Muscle of leg (tissue), 11 donors: ENCODE results near the gene NPAS3. TPM values are rescaled to one million over a fixed set of nuclear protein-coding genes. Genes with fewer than 3 reads are reported as not detected.
A peak's percentile ranks its signal among the peaks of the same experiment; 100 is the strongest.

ENCODE experiments used
- DNase-seq: peaks from one replicate; pipeline ENCODE4 v3.0.0; 2013
- H3K27ac ChIP-seq: one replicate; pipeline ENCODE4 v1.5.1; 2013; ENCODE audit warnings: mild to moderate bottlenecking, low read length, control low read depth
- H3K27me3 ChIP-seq: one replicate; pipeline ENCODE4 v1.6.1; 2013; ENCODE audit warnings: low read length; ENCODE audit not compliant: control insufficient read depth, insufficient read depth
- H3K36me3 ChIP-seq: one replicate; pipeline ENCODE4 v1.6.1; 2013; ENCODE audit warnings: low read length; ENCODE audit not compliant: control insufficient read depth, insufficient read depth
- H3K4me1 ChIP-seq: one replicate; pipeline ENCODE4 v1.6.1; 2013; ENCODE audit warnings: low read length; ENCODE audit not compliant: control insufficient read depth, insufficient read depth
- H3K4me3 ChIP-seq: one replicate; pipeline ENCODE4 v1.5.1; 2013; ENCODE audit warnings: low read length, control low read depth
- H3K9me3 ChIP-seq: replicated peaks from 2 replicates; pipeline ENCODE4 v1.6.1; 2013; ENCODE audit warnings: low read depth, low read length; ENCODE audit not compliant: control insufficient read depth
- WGBS: methylation state at CpG from one replicate; pipeline ENCODE4 v1.1.5; 2013; ENCODE audit warnings: missing lambda C conversion rate; ENCODE audit not compliant: insufficient coverage; 5-methylcytosine and 5-hydroxymethylcytosine counted together
- polyA plus RNA-seq, 8 donors: library from polyadenylated mRNA; unstranded; fragments of 120-200 nt; gene quantifications; one replicate each; pipeline versions ENCODE4 v1.2.1 to v1.2.3, GENCODE V29; 2013; ENCODE audit warnings: inconsistent platforms in 1 of 8, low replicate concordance in 1 of 8; ENCODE audit not compliant: insufficient read length in 8 of 8, insufficient read depth in 1 of 8
- total RNA-seq: library from RNA; stranded (reverse); fragments of 120-200 nt; gene quantifications from one replicate; pipeline ENCODE4 v1.2.4, GENCODE V29; 2013

NPAS3 gene
- total and polyA plus RNA-seq, 9 donors: 3.4 to 7.6 (median 5.1) TPM

- Histone ChIP-seq H3K9me3 (peaks cover 16% of the 10 kb centered on the region), H3K36me3 (no peaks in the 10 kb centered on the region), H3K4me3 (no peak overlapping the region), H3K27ac (no peak overlapping the region), H3K4me1 (no peaks in the 10 kb centered on the region), H3K27me3 (no peaks in the 10 kb centered on the region)
- peak; percentile 60 for DNase-seq
- WGBS: no CpG with 5 or more reads among the region's 1 CpG
Measured at GRCh38 chr14:33042591-33042990, 103.9 kb downstream of the NPAS3 start.

- Histone ChIP-seq H3K27ac (no peak overlapping the region), H3K27me3 (no peaks in the 10 kb centered on the region), H3K36me3 (no peaks in the 10 kb centered on the region), H3K9me3 (peaks cover 16% of the 10 kb centered on the region), H3K4me1 (no peaks in the 10 kb centered on the region), H3K4me3 (no peak overlapping the region)
- WGBS: 100% methylated on average over 1 of the region's 4 CpGs
- DNase-seq: no peak
Measured at GRCh38 chr14:33045760-33046159, 107.1 kb downstream of the NPAS3 start.

GRCh38 chr14:33052943-33053342 lies 114.3 kb downstream of the NPAS3 start:
- Histone ChIP-seq H3K36me3 (no peaks in the 10 kb centered on the region), H3K4me1 (no peaks in the 10 kb centered on the region), H3K27ac (no peak overlapping the region), H3K9me3 (no peaks in the 10 kb centered on the region), H3K4me3 (no peak overlapping the region), H3K27me3 (no peaks in the 10 kb centered on the region)
- DNase-seq: no peak
- WGBS: no CpG with 5 or more reads among the region's 2 CpGs

- Histone ChIP-seq H3K4me3 (no peak overlapping the region), H3K27me3 (no peaks in the 10 kb centered on the region), H3K27ac (no peak overlapping the region), H3K36me3 (no peaks in the 10 kb centered on the region), H3K9me3 (no peaks in the 10 kb centered on the region), H3K4me1 (no peaks in the 10 kb centered on the region)
- WGBS: no CpG with 5 or more reads among the region's 4 CpGs
- DNase-seq: no peak
Measured at GRCh38 chr14:33056213-33056612, 117.5 kb downstream of the NPAS3 start.

GRCh38 chr14:33057585-33057984 lies 118.9 kb downstream of the NPAS3 start:
- Histone ChIP-seq H3K9me3 (no peaks in the 10 kb centered on the region), H3K36me3 (no peaks in the 10 kb centered on the region), H3K27me3 (no peaks in the 10 kb centered on the region), H3K4me1 (no peaks in the 10 kb centered on the region), H3K4me3 (no peak overlapping the region), H3K27ac (no peak overlapping the region)
- no peak for DNase-seq
- 100% methylated on average over 2 of the region's 4 CpGs for WGBS

- DNase-seq: no peak
- no peaks in the 10 kb centered on the region for H3K27me3 ChIP-seq
- no peak overlapping the region for H3K27ac ChIP-seq
- H3K9me3 ChIP-seq: no peaks in the 10 kb centered on the region
- no peak overlapping the region for H3K4me3 ChIP-seq
- WGBS: 76% methylated on average over 3 of the region's 6 CpGs
- H3K36me3 ChIP-seq: no peaks in the 10 kb centered on the region
- no peaks in the 10 kb centered on the region for H3K4me1 ChIP-seq
Measured at GRCh38 chr14:33061667-33062325, 123.1 kb downstream of the NPAS3 start.

GRCh38 chr14:33062476-33062875 lies 123.8 kb downstream of the NPAS3 start:
- DNase-seq: no peak
- Histone ChIP-seq H3K27me3 (no peaks in the 10 kb centered on the region), H3K4me3 (no peak overlapping the region), H3K4me1 (no peaks in the 10 kb centered on the region), H3K9me3 (no peaks in the 10 kb centered on the region), H3K36me3 (no peaks in the 10 kb centered on the region), H3K27ac (no peak overlapping the region)
- 77% methylated on average over 5 of the region's 9 CpGs for WGBS

- Histone ChIP-seq H3K4me3 (no peak overlapping the region), H3K27ac (no peak overlapping the region), H3K27me3 (no peaks in the 10 kb centered on the region), H3K36me3 (no peaks in the 10 kb centered on the region), H3K9me3 (no peaks in the 10 kb centered on the region), H3K4me1 (no peaks in the 10 kb centered on the region)
- WGBS: no CpG with 5 or more reads among the region's 2 CpGs
- no peak for DNase-seq
Measured at GRCh38 chr14:33062881-33063280, 124.2 kb downstream of the NPAS3 start.

DNA sequence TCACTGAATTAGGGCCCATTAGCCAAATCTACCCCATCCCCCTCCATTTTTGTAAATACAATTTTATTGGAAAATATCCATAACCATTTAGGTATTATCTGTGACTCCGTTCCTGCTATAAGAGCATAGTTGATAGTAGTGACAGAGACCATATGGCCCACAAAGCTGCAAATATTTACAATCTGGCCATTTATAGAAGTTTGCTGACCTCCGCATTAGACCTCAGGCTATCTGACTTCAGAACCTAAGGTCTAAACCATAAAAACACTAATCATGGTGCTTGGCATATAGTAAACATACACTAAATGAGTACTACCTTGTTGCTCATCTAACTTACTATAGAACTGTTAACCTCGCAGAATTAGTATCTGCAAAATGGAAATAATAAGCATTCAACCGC lies 124.8 kb downstream of the NPAS3 start:
- H3K36me3 ChIP-seq: no peaks in the 10 kb centered on the region
- DNase-seq: no peak
- no CpG with 5 or more reads among the region's 4 CpGs for whole genome bisulfite sequencing
- H3K27ac ChIP-seq: no peak overlapping the region
- H3K4me1 ChIP-seq: no peaks in the 10 kb centered on the region
- H3K4me3 ChIP-seq: no peak overlapping the region
- no peaks in the 10 kb centered on the region for H3K9me3 ChIP-seq
- H3K27me3 ChIP-seq: no peaks in the 10 kb centered on the region

DNA sequence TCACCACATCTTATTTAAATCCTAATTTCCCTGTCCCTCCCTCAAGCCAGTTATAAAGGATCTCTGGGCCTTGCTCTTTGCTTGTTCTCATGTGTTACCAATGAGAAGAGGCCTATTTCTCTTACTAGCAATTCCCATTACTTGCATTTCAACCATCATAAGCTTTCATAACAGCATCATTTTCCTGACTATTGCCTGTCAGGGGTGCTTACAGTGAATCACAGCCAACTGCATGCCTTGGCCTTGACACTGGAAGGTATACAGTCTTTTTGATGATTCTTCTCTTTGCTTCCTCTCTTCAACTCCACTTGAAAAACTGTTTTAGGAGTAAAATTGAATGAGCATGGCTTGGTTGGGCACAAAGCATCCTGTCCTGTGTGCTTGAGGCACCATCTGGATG lies 127.0 kb downstream of the NPAS3 start:
- no peaks in the 10 kb centered on the region for H3K36me3 ChIP-seq
- H3K27me3 ChIP-seq: no peaks in the 10 kb centered on the region
- H3K4me3 ChIP-seq: no peak overlapping the region
- no peaks in the 10 kb centered on the region for H3K9me3 ChIP-seq
- no peaks in the 10 kb centered on the region for H3K4me1 ChIP-seq
- no peak for DNase-seq
- no peak overlapping the region for H3K27ac ChIP-seq

- 87% methylated on average over 3 of the region's 3 CpGs for WGBS
- no peak overlapping the region for H3K27ac ChIP-seq
- no peaks in the 10 kb centered on the region for H3K27me3 ChIP-seq
- no peaks in the 10 kb centered on the region for H3K9me3 ChIP-seq
- H3K36me3 ChIP-seq: no peaks in the 10 kb centered on the region
- DNase-seq: no peak
- no peaks in the 10 kb centered on the region for H3K4me1 ChIP-seq
- no peak overlapping the region for H3K4me3 ChIP-seq
Measured at GRCh38 chr14:33068040-33068439, 129.4 kb downstream of the NPAS3 start.
